Brain microvascular endothelial cell (primary cell): ENCODE data around the gene FA2H.
A peak's percentile ranks its signal among the peaks of the same experiment; 100 is the strongest.
"Not testable (repeated sequence)": the region's sequence is repeated elsewhere in the genome, so short reads cannot be mapped to it uniquely, and the experiment has no call there.

ENCODE experiments used
- DNase-seq: peaks from one replicate; pipeline ENCODE4 v3.0.0-alpha.2; 2020
- H3K27ac ChIP-seq: fragments of 250-450 bp; sonication (Bioruptor Pico); 2 replicates; pipeline ENCODE4 v1.5.1; 2020; ENCODE audit warnings: mild to moderate bottlenecking, moderate library complexity
- H3K27me3 ChIP-seq: fragments of 250-450 bp; sonication (Bioruptor Pico); replicated peaks from 2 replicates; pipeline ENCODE4 v1.5.1; 2020; ENCODE audit warnings: mild to moderate bottlenecking
- H3K36me3 ChIP-seq: fragments of 250-450 bp; sonication (Bioruptor Pico); replicated peaks from 2 replicates; pipeline ENCODE4 v1.5.1; 2020; ENCODE audit warnings: mild to moderate bottlenecking
- H3K4me3 ChIP-seq: 2 replicates; pipeline ENCODE4 v1.5.1; 2011; ENCODE audit warnings: low read depth, mild to moderate bottlenecking, control low read depth, low read length, moderate library complexity
- in situ Hi-C: cut with HindIII; loops from 2 replicates; pipeline ENCODE4 v1.10.0; 2017; ENCODE audit warnings: low sequenced_read_pairs, low pct_ligation_motif_present
- TF ChIP-seq, protein P1 (sequence below): IDR thresholded peaks from 2 replicates; pipeline ENCODE4 v1.5.1; 2011; ENCODE audit warnings: low read depth, mild to moderate bottlenecking, moderate library complexity, low read length, control low read depth, inconsistent platforms; ENCODE audit errors: missing control alignments

The FA2H gene

GRCh38 chr16:74774223-74775139, at the start of gene FA2H:
Gene FA2H, minus strand, starts transcription at chr16:74774820. Its CDS starts 65 bp downstream, at chr16:74774755.
- Histone ChIP-seq H3K36me3 (no peaks in the 10 kb centered on the region), H3K4me3 (peak within 1 kb of the TSS; percentile 22), H3K27me3 (peaks cover 14% of the 10 kb centered on the region), H3K27ac (no peak within 1 kb of the TSS)
- in situ Hi-C loops, result no loop called here
- TF ChIP-seq, protein P1, sequence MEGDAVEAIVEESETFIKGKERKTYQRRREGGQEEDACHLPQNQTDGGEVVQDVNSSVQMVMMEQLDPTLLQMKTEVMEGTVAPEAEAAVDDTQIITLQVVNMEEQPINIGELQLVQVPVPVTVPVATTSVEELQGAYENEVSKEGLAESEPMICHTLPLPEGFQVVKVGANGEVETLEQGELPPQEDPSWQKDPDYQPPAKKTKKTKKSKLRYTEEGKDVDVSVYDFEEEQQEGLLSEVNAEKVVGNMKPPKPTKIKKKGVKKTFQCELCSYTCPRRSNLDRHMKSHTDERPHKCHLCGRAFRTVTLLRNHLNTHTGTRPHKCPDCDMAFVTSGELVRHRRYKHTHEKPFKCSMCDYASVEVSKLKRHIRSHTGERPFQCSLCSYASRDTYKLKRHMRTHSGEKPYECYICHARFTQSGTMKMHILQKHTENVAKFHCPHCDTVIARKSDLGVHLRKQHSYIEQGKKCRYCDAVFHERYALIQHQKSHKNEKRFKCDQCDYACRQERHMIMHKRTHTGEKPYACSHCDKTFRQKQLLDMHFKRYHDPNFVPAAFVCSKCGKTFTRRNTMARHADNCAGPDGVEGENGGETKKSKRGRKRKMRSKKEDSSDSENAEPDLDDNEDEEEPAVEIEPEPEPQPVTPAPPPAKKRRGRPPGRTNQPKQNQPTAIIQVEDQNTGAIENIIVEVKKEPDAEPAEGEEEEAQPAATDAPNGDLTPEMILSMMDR, result no peak
- no peak for DNase-seq

GRCh38 chr16:74817851-74818250, 43.2 kb upstream of the FA2H start:
- in situ Hi-C loops, result no loop called here
- TF ChIP-seq, protein P1, result peak; percentile 18

GRCh38 chr16:74813109-74813641, 38.6 kb upstream of the FA2H start:
- peak; percentile 50 for DNase-seq
- Histone ChIP-seq H3K27ac (no peak overlapping the region), H3K27me3 (no peaks in the 10 kb centered on the region), H3K36me3 (no peaks in the 10 kb centered on the region), H3K4me3 (no peak overlapping the region)
- TF ChIP-seq, protein P1, result peak; percentile 92
- in situ Hi-C loops, result no loop called here

More at GRCh38 chr16:74817851-74818250, 43.2 kb upstream of the FA2H start:
- Histone ChIP-seq H3K27me3 (no peaks in the 10 kb centered on the region), H3K36me3 (no peaks in the 10 kb centered on the region), H3K27ac (no peak overlapping the region), H3K4me3 (no peak overlapping the region)
- no peak for DNase-seq

DNA sequence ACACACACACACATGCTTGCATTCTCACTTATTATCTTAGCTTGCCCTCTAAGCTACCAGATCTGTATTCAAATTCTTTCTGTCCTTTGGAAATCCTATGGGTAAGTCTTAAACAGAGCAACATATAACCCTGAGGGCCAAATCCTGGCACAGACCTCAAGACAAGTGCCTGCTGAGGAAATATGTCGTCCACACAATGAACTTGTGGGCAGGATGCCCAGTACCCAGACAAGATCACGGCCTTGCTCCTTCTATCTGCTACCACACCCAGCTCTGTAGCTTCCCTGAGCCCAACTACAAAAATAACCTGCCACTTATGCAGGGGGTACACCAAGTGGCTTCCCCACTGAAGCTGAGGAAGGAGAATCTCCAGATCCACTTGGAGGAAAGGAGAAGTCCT, 37.3 kb upstream of the FA2H start:
- H3K27me3 ChIP-seq, result no peaks in the 10 kb centered on the region
- DNase-seq, result no peak
- no peak overlapping the region for H3K27ac ChIP-seq
- H3K36me3 ChIP-seq, result no peaks in the 10 kb centered on the region
- no peak overlapping the region for H3K4me3 ChIP-seq
- in situ Hi-C loops, result no loop called here
- TF ChIP-seq, protein P1, result no peak

- DNase-seq, in situ Hi-C loops, H3K27ac ChIP-seq, H3K36me3 ChIP-seq, H3K27me3 ChIP-seq, H3K4me3 ChIP-seq: not testable (repeated sequence)
Observed at GRCh38 chr16:74811216-74811615, 36.6 kb upstream of the FA2H start.

DNA sequence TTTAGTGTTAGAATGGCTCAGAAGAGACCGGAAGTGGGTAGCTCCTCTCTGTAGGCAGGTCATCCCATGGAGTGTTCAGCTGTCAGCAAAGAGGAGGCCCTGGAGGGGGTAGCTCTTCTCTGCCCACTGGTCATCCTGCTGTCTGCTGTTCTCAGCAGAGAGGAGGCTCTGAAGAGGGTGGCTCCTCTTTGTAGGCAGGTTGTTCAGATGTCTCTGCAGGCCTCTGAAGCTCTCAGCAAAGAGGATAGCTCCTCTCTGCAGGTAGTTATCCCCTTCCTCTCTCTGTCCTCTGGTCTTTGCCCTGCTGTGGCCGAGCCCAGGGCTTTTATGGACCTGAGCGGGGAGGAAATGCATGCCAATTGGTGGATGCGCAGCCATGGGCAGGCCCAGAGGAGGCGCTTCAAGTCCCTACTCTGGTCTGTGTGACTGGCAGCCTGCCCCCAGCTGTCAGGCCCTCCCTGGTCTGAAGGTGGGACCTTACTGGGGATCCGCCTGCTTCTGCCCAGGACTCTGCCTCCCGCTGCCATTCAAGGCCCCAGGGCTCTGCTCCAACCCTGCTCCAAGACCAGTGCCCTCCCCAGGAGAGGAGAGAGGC, 32.5 kb upstream of the FA2H start:
- H3K4me3 ChIP-seq, result no peak overlapping the region
- DNase-seq, result no peak
- H3K27me3 ChIP-seq, result no peaks in the 10 kb centered on the region
- no peak overlapping the region for H3K27ac ChIP-seq
- in situ Hi-C loops, result no loop called here
- TF ChIP-seq, protein P1, result no peak
- H3K36me3 ChIP-seq, result no peaks in the 10 kb centered on the region
